Endodermal cell (in vitro differentiated cells): ENCODE results near the gene DDR2. TPM values are rescaled to one million over a fixed set of nuclear protein-coding genes. Genes with fewer than 3 reads are reported as not detected.
A peak's percentile ranks its signal among the peaks of the same experiment; 100 is the strongest.

Experiments used
- DNase-seq: peaks from one replicate; pipeline ENCODE4 v3.0.0-alpha.2; 2017
- H3K27ac ChIP-seq: 2 replicates; pipeline ENCODE4 v1.5.1; 2013; ENCODE audit warnings: mild to moderate bottlenecking, low read depth, low read length, moderate library complexity
- H3K27me3 ChIP-seq: 2 replicates; pipeline ENCODE4 v1.6.1; 2013; ENCODE audit warnings: mild to moderate bottlenecking, low read length, moderate library complexity; ENCODE audit not compliant: insufficient read depth, control insufficient read depth, poor library complexity, severe bottlenecking
- H3K36me3 ChIP-seq: 2 replicates; pipeline ENCODE4 v1.7.0; 2013; ENCODE audit warnings: mild to moderate bottlenecking, low read length, moderate library complexity; ENCODE audit not compliant: control insufficient read depth, insufficient read depth
- H3K4me1 ChIP-seq: one replicate; pipeline ENCODE4 v1.7.0; 2013; ENCODE audit warnings: low read length; ENCODE audit not compliant: control insufficient read depth, insufficient read depth
- H3K4me3 ChIP-seq: 2 replicates; pipeline ENCODE4 v1.5.1; 2013; ENCODE audit warnings: mild to moderate bottlenecking, low read length, moderate library complexity
- H3K9ac ChIP-seq: 2 replicates; pipeline ENCODE4 v1.6.1; 2013; ENCODE audit warnings: mild to moderate bottlenecking, low read length, moderate library complexity; ENCODE audit not compliant: poor library complexity, severe bottlenecking; ENCODE audit errors: extremely low read depth
- H3K9me3 ChIP-seq: 2 replicates; pipeline ENCODE4 v1.6.1; 2013; ENCODE audit warnings: mild to moderate bottlenecking, low read length, moderate library complexity; ENCODE audit not compliant: control insufficient read depth
- H3K27ac Mint-ChIP-seq: 2 replicates; pipeline ENCODE4 v1.8.0; 2020; ENCODE audit warnings: mixed read lengths
- H3K27me3 Mint-ChIP-seq: 2 replicates; pipeline ENCODE4 v1.8.0; 2021; ENCODE audit warnings: mild to moderate bottlenecking, mixed read lengths; ENCODE audit not compliant: insufficient read depth
- H3K36me3 Mint-ChIP-seq: 2 replicates; pipeline ENCODE4 v1.8.0; 2020; ENCODE audit warnings: low read depth, mixed read lengths
- H3K4me1 Mint-ChIP-seq: 2 replicates; pipeline ENCODE4 v1.8.0; 2020; ENCODE audit warnings: mixed read lengths
- H3K4me3 Mint-ChIP-seq: 2 replicates; pipeline ENCODE4 v1.8.0; 2020; ENCODE audit warnings: mild to moderate bottlenecking, moderate library complexity, mixed read lengths
- H3K9me3 Mint-ChIP-seq: 2 replicates; pipeline ENCODE4 v1.8.0; 2020; ENCODE audit warnings: mild to moderate bottlenecking, mixed read lengths
- CTCF ChIP-seq: fragments of 200-600 bp; sonication (generic); conservative IDR thresholded peaks from 2 replicates; pipeline ENCODE4 v1.5.0; 2021; ENCODE audit warnings: antibody characterized with exemption, mild to moderate bottlenecking
- WGBS, 2 experiments: methylation state at CpG; one replicate each; pipeline versions ENCODE4 v1.1.5 to v1.1.7; 2013; ENCODE audit warnings: missing lambda C conversion rate in 2 of 2, mixed read lengths in 1 of 2; ENCODE audit not compliant: insufficient coverage in 1 of 2, insufficient read length in 1 of 2; 5-methylcytosine and 5-hydroxymethylcytosine counted together
- total RNA-seq, 2 donors: library from RNA; stranded (reverse); fragmentation: NEBNext Ultra II Directional in 1 of 2; extraction: Animal tissue kit (Norgen Biotek cat#: 25700) in 1 of 2; gene quantifications; 2 replicates in 1 of 2; 3 replicates in 1 of 2; pipeline ENCODE4 v1.2.1, GENCODE V29; 2021

DDR2 gene
- total RNA-seq, 2 donors from 2014 or later, result 0.26 to 0.55 TPM

- Histone ChIP-seq H3K9me3 (no peaks in the 10 kb centered on the region), H3K4me1 (no peaks in the 10 kb centered on the region), H3K27ac (no peak overlapping the region), H3K27me3 (no peaks in the 10 kb centered on the region), H3K36me3 (no peaks in the 10 kb centered on the region), H3K4me3 (no peak overlapping the region), H3K9ac (no peak overlapping the region)
- Mint-ChIP-seq H3K9me3 (no peaks in the 10 kb centered on the region), H3K36me3 (no peaks in the 10 kb centered on the region), H3K27me3 (no peaks in the 10 kb centered on the region), H3K4me3 (no peak overlapping the region), H3K4me1 (no peaks in the 10 kb centered on the region), H3K27ac (no peak overlapping the region)
- no peak for DNase-seq
- TF ChIP-seq CTCF, result no peak
These were observed 30.8 kb downstream of the DDR2 start for GRCh38 chr1:162663086-162663485.

GRCh38 chr1:162663589-162664106, 31.4 kb downstream of the DDR2 start:
- H3K27ac Mint-ChIP-seq, result no peak overlapping the region
- no peak overlapping the region for H3K4me3 Mint-ChIP-seq
- 50 to 70% methylated on average over 5 to 8 of the region's 8 CpGs for WGBS, 2 experiments
- Histone ChIP-seq H3K9me3 (no peaks in the 10 kb centered on the region), H3K4me1 (no peaks in the 10 kb centered on the region), H3K27me3 (no peaks in the 10 kb centered on the region), H3K27ac (peak overlapping the region; percentile 48), H3K9ac (no peak overlapping the region), H3K4me3 (no peak overlapping the region), H3K36me3 (no peaks in the 10 kb centered on the region)
- TF ChIP-seq CTCF, result no peak
- no peaks in the 10 kb centered on the region for H3K27me3 Mint-ChIP-seq
- no peaks in the 10 kb centered on the region for H3K36me3 Mint-ChIP-seq
- no peaks in the 10 kb centered on the region for H3K4me1 Mint-ChIP-seq
- DNase-seq, result peak; percentile 55
- H3K9me3 Mint-ChIP-seq, result no peaks in the 10 kb centered on the region

GRCh38 chr1:162666006-162666645, 33.9 kb downstream of the DDR2 start:
- TF ChIP-seq CTCF, result no peak
- H3K4me1 ChIP-seq, result no peaks in the 10 kb centered on the region
- H3K27me3 Mint-ChIP-seq, result no peaks in the 10 kb centered on the region
- H3K9me3 Mint-ChIP-seq, result no peaks in the 10 kb centered on the region
- H3K4me3 ChIP-seq, result no peak overlapping the region
- 92 to 95% methylated on average over 4 to 5 of the region's 5 CpGs for WGBS, 2 experiments
- H3K36me3 ChIP-seq, result no peaks in the 10 kb centered on the region
- no peaks in the 10 kb centered on the region for H3K27me3 ChIP-seq
- H3K27ac Mint-ChIP-seq, result no peak overlapping the region
- no peak overlapping the region for H3K9ac ChIP-seq
- no peak overlapping the region for H3K4me3 Mint-ChIP-seq
- H3K36me3 Mint-ChIP-seq, result no peaks in the 10 kb centered on the region
- H3K9me3 ChIP-seq, result no peaks in the 10 kb centered on the region
- no peak for DNase-seq
- no peaks in the 10 kb centered on the region for H3K4me1 Mint-ChIP-seq
- H3K27ac ChIP-seq, result no peak overlapping the region
